Endothelial cell of umbilical vein (primary cell): ENCODE data around the gene FOXJ2. TPM values are rescaled to one million over a fixed set of nuclear protein-coding genes. Genes with fewer than 3 reads are reported as not detected.
"Not testable (repeated sequence)": the region's sequence is repeated elsewhere in the genome, so short reads cannot be mapped to it uniquely, and the experiment has no call there.

Experiments used
- BruUV-seq: library from RNA; stranded (reverse); fragments of 400-500 nt; replicated peaks from 2 replicates; lab custom pipeline; 2021; lab: Mats Ljungman, UMichigan
- CTCF ChIA-PET: fragments of 300-600, 350-600 bp; sonication (Branson Sonifier 250); formaldehyde crosslinking; loops from one replicate; lab custom pipeline; 2021; ENCODE audit warnings: antibody characterized with exemption, inconsistent platforms; lab: Charles Lee
- POLR2A ChIA-PET: fragments of 300-600, 350-600 bp; sonication (Branson Sonifier 250); formaldehyde crosslinking; loops from one replicate; lab custom pipeline; 2021; ENCODE audit warnings: antibody characterized with exemption, inconsistent platforms; lab: Charles Lee
- DNase-seq: peaks from one replicate; pipeline ENCODE4 v3.0.0-alpha.2; 2011; ENCODE audit warnings: low read depth, low spot score
- FAIRE-seq: peaks from 2 replicates; lab custom pipeline; 2011; peaks lifted over from hg19 to GRCh38; lab: Jason Lieb, UNC
- H2AFZ ChIP-seq: 2 replicates; pipeline ENCODE4 v1.6.0; 2012; ENCODE audit warnings: low read depth, low read length, control low read depth, inconsistent platforms
- H3K27ac ChIP-seq: 2 replicates; pipeline ENCODE4 v1.5.1; 2011; ENCODE audit warnings: low read depth, mild to moderate bottlenecking, control low read depth, low read length, moderate library complexity; ENCODE audit not compliant: insufficient read depth
- H3K27me3 ChIP-seq, 2 experiments: 2 replicates each; pipeline versions ENCODE4 v1.6.0 to v1.6.1; 2011; ENCODE audit warnings: low read length in 2 of 2, mixed read lengths in 1 of 2; ENCODE audit not compliant: control insufficient read depth in 2 of 2, insufficient read depth in 2 of 2
- H3K36me3 ChIP-seq, 2 experiments: 2 replicates in 1 of 2; 3 replicates in 1 of 2; pipeline ENCODE4 v1.5.1; 2011; ENCODE audit warnings: low read length in 2 of 2, mild to moderate bottlenecking in 1 of 2, moderate library complexity in 1 of 2; ENCODE audit not compliant: control insufficient read depth in 2 of 2, insufficient read depth in 2 of 2; ENCODE audit errors: extremely low read depth in 1 of 2
- H3K4me1 ChIP-seq: 3 replicates; pipeline ENCODE4 v1.5.1; 2011; ENCODE audit warnings: mild to moderate bottlenecking, low read length; ENCODE audit not compliant: control insufficient read depth, insufficient read depth; ENCODE audit errors: extremely low read depth
- H3K4me2 ChIP-seq: 2 replicates; pipeline ENCODE4 v1.6.1; 2011; ENCODE audit warnings: low read length, control low read depth, mixed read lengths; ENCODE audit not compliant: insufficient read depth
- H3K4me3 ChIP-seq, 3 experiments: fragments of 200-600 bp in 1 of 3; sonication (generic), shearing (Covaris generic) in 1 of 3; replicated peaks in 1 of 3; 2 replicates each; pipeline ENCODE4 v1.5.1; 2011 to 2016; ENCODE audit warnings: control low read depth in 3 of 3, low read length in 3 of 3, mild to moderate bottlenecking in 2 of 3, inconsistent platforms in 1 of 3, low read depth in 1 of 3, moderate library complexity in 1 of 3; ENCODE audit not compliant: insufficient read depth in 1 of 3
- H3K79me2 ChIP-seq: 2 replicates; pipeline ENCODE4 v1.6.0; 2012; ENCODE audit warnings: low read length, inconsistent platforms; ENCODE audit not compliant: control insufficient read depth, insufficient read depth
- H3K9ac ChIP-seq: replicated peaks from 2 replicates; pipeline ENCODE3; 2011; ENCODE audit warnings: low read length, control low read depth; ENCODE audit not compliant: insufficient read depth; ENCODE audit errors: extremely low read depth
- H3K9me1 ChIP-seq: replicated peaks from 3 replicates; pipeline ENCODE4 v1.6.0; 2011; ENCODE audit warnings: mild to moderate bottlenecking, low read length; ENCODE audit not compliant: control insufficient read depth, insufficient read depth; ENCODE audit errors: extremely low read depth
- H3K9me3 ChIP-seq: replicated peaks from 2 replicates; pipeline ENCODE4 v1.5.1; 2012; ENCODE audit warnings: low read length, inconsistent platforms; ENCODE audit not compliant: control insufficient read depth, insufficient read depth
- H4K20me1 ChIP-seq: replicated peaks from 2 replicates; pipeline ENCODE3; 2011; ENCODE audit warnings: mild to moderate bottlenecking, low read length; ENCODE audit not compliant: control insufficient read depth, insufficient read depth; ENCODE audit errors: extremely low read depth
- EZH2 ChIP-seq: IDR thresholded peaks from 2 replicates; pipeline ENCODE4 v1.6.1; 2012; ENCODE audit warnings: borderline replicate concordance, low read depth, mild to moderate bottlenecking, moderate library complexity, low read length, inconsistent platforms; ENCODE audit not compliant: severe bottlenecking
- FOS ChIP-seq: IDR thresholded peaks from 2 replicates; pipeline ENCODE4 v1.6.1; 2011; ENCODE audit warnings: mild to moderate bottlenecking, low read length, moderate library complexity, borderline replicate concordance; ENCODE audit not compliant: insufficient read depth
- GATA2 ChIP-seq: IDR thresholded peaks from 2 replicates; pipeline ENCODE4 v1.7.0; 2011; ENCODE audit warnings: low read depth, mild to moderate bottlenecking, moderate library complexity, mixed read lengths, low read length; ENCODE audit not compliant: insufficient read length, insufficient read depth
- MYC ChIP-seq: IDR thresholded peaks from one replicate; pipeline ENCODE4 v1.6.1; 2011; ENCODE audit warnings: mild to moderate bottlenecking, low read depth, low read length
- POLR2AphosphoS5 ChIP-seq: IDR thresholded peaks from 2 replicates; pipeline ENCODE4 v1.6.1; 2012; ENCODE audit warnings: low read depth, mild to moderate bottlenecking, control low read depth, low read length, moderate library complexity; ENCODE audit not compliant: insufficient read depth
- dilution Hi-C: fragments of 300-500 bp; cut with MboI; formaldehyde crosslinking; loops from one replicate; pipeline ENCODE4 v1.15.0; 2019; ENCODE audit warnings: low sequenced_read_pairs; ENCODE audit not compliant: extremely low pct_ligation_motif_present
- intact Hi-C: fragments of 100-400 bp; cut with micrococcal nuclease; formaldehyde crosslinking; loops from one replicate; pipeline ENCODE4 v1.10.0; 2022
- polyA plus RNA-seq, 4 experiments: library from polyadenylated mRNA; depleted of rRNA in 3 of 4; stranded (reverse) in 3 of 4; unstranded in 1 of 4; fragments of >200 nt; gene quantifications; 2 replicates each; pipeline versions ENCODE4 v1.2.1 to v1.2.3, GENCODE V29; 2011 to 2012; ENCODE audit warnings: missing spikeins in 1 of 4
- total RNA-seq: library from RNA; stranded (reverse); gene quantifications from 2 replicates; pipeline ENCODE4 v1.2.3, GENCODE V29; 2021

Gene FOXJ2
- total and polyA plus RNA-seq, 2 donors (not counting 3 experiments of a cell fraction or from before 2014, with no cell fraction given) = 6.2 to 13.9 TPM

DNA sequence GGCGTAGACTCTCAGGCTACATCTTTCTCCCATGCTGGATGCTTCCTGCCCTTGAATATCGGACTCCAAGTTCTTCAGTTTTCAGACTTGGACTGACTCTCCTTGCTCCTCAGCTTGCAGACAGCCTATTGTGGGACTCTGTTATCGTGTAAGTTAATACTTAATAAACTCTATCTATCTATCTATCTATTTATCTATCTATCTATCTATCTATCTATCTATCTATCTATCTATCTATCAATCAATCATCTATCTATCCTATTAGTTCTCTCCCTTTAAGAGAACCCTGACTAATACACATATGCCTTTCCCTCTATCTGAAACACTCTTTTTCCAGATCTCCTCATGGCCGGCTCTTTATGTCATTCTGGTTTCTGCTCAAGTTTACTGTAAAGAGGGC, 27.6 kb upstream of the FOXJ2 start:
- H3K36me3 ChIP-seq, H3K4me1 ChIP-seq, H3K79me2 ChIP-seq, BruUV-seq, DNase-seq, H3K9me1 ChIP-seq, H3K9ac ChIP-seq, H3K9me3 ChIP-seq, POLR2A ChIA-PET, FAIRE-seq, intact Hi-C loops, dilution Hi-C loops, H3K27ac ChIP-seq, H3K27me3 ChIP-seq, CTCF ChIA-PET, H2AFZ ChIP-seq, H4K20me1 ChIP-seq, H3K4me3 ChIP-seq, H3K4me2 ChIP-seq: not testable (repeated sequence)

DNA sequence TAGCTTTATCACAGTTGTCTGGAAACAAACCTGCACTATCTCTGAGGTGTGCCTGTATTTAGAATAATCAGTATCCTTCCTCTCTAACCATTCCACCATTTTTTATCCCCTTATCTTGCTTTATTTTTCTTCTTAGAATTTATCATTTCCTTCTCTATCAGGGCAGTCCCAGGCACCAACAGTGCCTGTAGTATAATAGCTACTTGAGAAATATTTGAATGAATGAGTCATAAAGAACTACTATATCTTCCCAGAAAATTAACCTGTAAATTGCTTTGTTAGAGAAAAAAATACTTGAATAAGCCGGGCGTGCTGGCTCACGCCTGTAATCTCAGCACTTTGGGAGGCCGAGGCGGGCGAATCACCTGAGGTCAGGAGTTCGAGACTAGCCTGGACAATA, 21.2 kb upstream of the FOXJ2 start:
- no peaks in the 10 kb centered on the region for H3K79me2 ChIP-seq
- no peaks in the 10 kb centered on the region for H3K4me1 ChIP-seq
- H3K27me3 ChIP-seq = peaks cover 6 to 11% of the 10 kb centered on the region in 2 experiments
- no peaks in the 10 kb centered on the region for H3K9me3 ChIP-seq
- H3K4me3 ChIP-seq = no peak overlapping the region
- no peaks in the 10 kb centered on the region for H4K20me1 ChIP-seq
- dilution Hi-C loops (no loop called here), intact Hi-C loops (loop anchor here (2.0 kb wide), 1 partner anchor 15 kb away; no protein-coding TSS in a partner anchor)
- no TSS peak for BruUV-seq
- peak; percentile 76 for DNase-seq
- H2AFZ ChIP-seq = no peak overlapping the region
- peak; percentile 66 for TF ChIP-seq FOS
- no peak for TF ChIP-seq POLR2AphosphoS5
- TF ChIP-seq GATA2 = no peak
- no peak for TF ChIP-seq MYC
- no peak for TF ChIP-seq EZH2
- POLR2A ChIA-PET = no interaction called here
- H3K4me2 ChIP-seq = peak overlapping the region; percentile 44
- no peaks in the 10 kb centered on the region for H3K36me3 ChIP-seq
- CTCF ChIA-PET = interaction anchor here (0.6 to 1.3 kb wide), 4 partner anchors 8 to 78 kb away, joined by 3 to 9 read pairs (median 4); no protein-coding TSS in a partner anchor
- H3K9me1 ChIP-seq = no peaks in the 10 kb centered on the region
- no peak overlapping the region for H3K27ac ChIP-seq
- FAIRE-seq = peak; percentile 76
- no peak overlapping the region for H3K9ac ChIP-seq
